HuH-7 (cell line): Measurements from ENCODE around the gene SESN3.
"Not testable (repeated sequence)": the region's sequence is repeated elsewhere in the genome, so short reads cannot be mapped to it uniquely, and the experiment has no call there.

Experiments used
- DNase-seq: peaks from one replicate; pipeline ENCODE4 v3.0.0; 2011; ENCODE audit warnings: low spot score

The SESN3 gene

GRCh38 chr11:95248666-95249467 is 17.9 kb upstream of the SESN3 start:
- no peak for DNase-seq

GRCh38 chr11:95247883-95248282 is 16.9 kb upstream of the SESN3 start:
- no peak for DNase-seq

GRCh38 chr11:95247127-95247684 is 16.2 kb upstream of the SESN3 start:
- DNase-seq, result no peak

- DNase-seq, result no peak
Observed at GRCh38 chr11:95245581-95245980, 14.6 kb upstream of the SESN3 start.

- DNase-seq, result no peak
Observed at GRCh38 chr11:95245038-95245437, 14.0 kb upstream of the SESN3 start.

GRCh38 chr11:95243673-95244072 is 12.7 kb upstream of the SESN3 start:
- DNase-seq, result no peak

GRCh38 chr11:95242845-95243605 is 12.0 kb upstream of the SESN3 start:
- no peak for DNase-seq

GRCh38 chr11:95242091-95242844 is 11.3 kb upstream of the SESN3 start:
- DNase-seq, result no peak

GRCh38 chr11:95241681-95242081 is 10.7 kb upstream of the SESN3 start:
- DNase-seq, result no peak

- no peak for DNase-seq
Observed at GRCh38 chr11:95239871-95240649, 9.1 kb upstream of the SESN3 start.

- no peak for DNase-seq
Observed at GRCh38 chr11:95232666-95233065, 1.7 kb upstream of the SESN3 start.

GRCh38 chr11:95231881-95232605 is 1.0 kb upstream of the SESN3 start:
- peak; percentile 43 for DNase-seq

- no peak for DNase-seq
Observed at GRCh38 chr11:95230810-95231126, 234 bp downstream of the SESN3 start.

GRCh38 chr11:95229993-95230809 is 801 bp downstream of the SESN3 start:
- DNase-seq, result peak; percentile 23

- DNase-seq, result peak; percentile 11
Observed at GRCh38 chr11:95229199-95229992, 1.6 kb downstream of the SESN3 start.

GRCh38 chr11:95228081-95228749 is 2.8 kb downstream of the SESN3 start:
- DNase-seq, result no peak

- DNase-seq, result not testable (repeated sequence)
Observed at GRCh38 chr11:95227060-95227459, 3.9 kb downstream of the SESN3 start.

GRCh38 chr11:95222817-95223216 is 8.2 kb downstream of the SESN3 start:
- no peak for DNase-seq

- DNase-seq, result no peak
Observed at GRCh38 chr11:95219599-95219998, 11.4 kb downstream of the SESN3 start.
